A673 (cell line): ENCODE results near the gene FBXO34. TPM values are rescaled to one million over a fixed set of nuclear protein-coding genes. Genes with fewer than 3 reads are reported as not detected.

Experiments used
- BruUV-seq: library from RNA; stranded (reverse); fragments of 400-500 nt; replicated peaks from 2 replicates; lab custom pipeline; 2021; lab: Mats Ljungman, UMichigan
- CTCF ChIA-PET: fragments of 300-600 bp; sonication (Branson Sonifier 250); formaldehyde crosslinking; loops from one replicate; lab custom pipeline; 2022; ENCODE audit warnings: antibody characterized with exemption; lab: Charles Lee
- POLR2A ChIA-PET: fragments of 300-600 bp; sonication (Branson Sonifier 250); formaldehyde crosslinking; loops from one replicate; lab custom pipeline; 2022; ENCODE audit warnings: antibody characterized with exemption; ENCODE audit not compliant: low non-redundant PET; lab: Charles Lee
- DNase-seq: peaks from one replicate; pipeline ENCODE4 v3.0.0-alpha.2; 2015; ENCODE audit warnings: low spot score
- H3K27ac ChIP-seq: fragments of 200-600 bp; sonication (generic); 2 replicates; pipeline ENCODE4 v1.5.1; 2016; ENCODE audit warnings: mixed run types, low read depth, mild to moderate bottlenecking, mixed read lengths, antibody characterized with exemption, low read length; ENCODE audit not compliant: poor library complexity, severe bottlenecking
- H3K27me3 ChIP-seq: fragments of 200-600 bp; sonication (generic); replicated peaks from 2 replicates; pipeline ENCODE4 v1.6.1; 2017; ENCODE audit warnings: mixed run types, low read depth, mild to moderate bottlenecking, mixed read lengths, antibody characterized with exemption, low read length; ENCODE audit not compliant: insufficient read depth, poor library complexity
- H3K36me3 ChIP-seq: fragments of 200-600 bp; sonication (generic); 2 replicates; pipeline ENCODE4 v1.6.1; 2016; ENCODE audit warnings: mixed run types, mild to moderate bottlenecking, mixed read lengths, antibody characterized with exemption, low read length; ENCODE audit not compliant: insufficient read depth, poor library complexity, severe bottlenecking
- H3K4me1 ChIP-seq: fragments of 200-600 bp; sonication (generic); 2 replicates; pipeline ENCODE4 v1.6.1; 2017; ENCODE audit warnings: mixed run types, mild to moderate bottlenecking, mixed read lengths, antibody characterized with exemption, low read length; ENCODE audit not compliant: insufficient read depth, poor library complexity, severe bottlenecking
- H3K4me3 ChIP-seq: fragments of 200-600 bp; sonication (generic); 2 replicates; pipeline ENCODE4 v1.5.1; 2016; ENCODE audit warnings: low read depth, mixed run types, mild to moderate bottlenecking, mixed read lengths, low read length; ENCODE audit not compliant: poor library complexity, severe bottlenecking
- H3K9me3 ChIP-seq: fragments of 200-600 bp; sonication (generic); 2 replicates; pipeline ENCODE4 v1.6.1; 2016; ENCODE audit warnings: mixed run types, low read depth, mild to moderate bottlenecking, mixed read lengths, antibody characterized with exemption, low read length; ENCODE audit not compliant: poor library complexity, severe bottlenecking
- CTCF ChIP-seq: fragments of 300-800, 200-600 bp; sonication (generic); conservative IDR thresholded peaks from 2 replicates; pipeline ENCODE4 v1.5.1; 2017; ENCODE audit warnings: low read depth, mild to moderate bottlenecking, antibody characterized with exemption, low read length, moderate library complexity, mixed read lengths
- EZH2 ChIP-seq: fragments of 200-600 bp; sonication (generic); IDR thresholded peaks from 2 replicates; pipeline ENCODE4 v1.6.1; 2017; ENCODE audit warnings: borderline replicate concordance, low read depth, mild to moderate bottlenecking, mixed read lengths, antibody characterized with exemption, low read length; ENCODE audit not compliant: poor library complexity, severe bottlenecking
- intact Hi-C: fragments of 100-400 bp; cut with micrococcal nuclease; formaldehyde crosslinking; loops from one replicate; pipeline ENCODE4 v1.10.0; 2022; ENCODE audit not compliant: unreplicated experiment
- total RNA-seq: library from RNA; stranded (reverse); gene quantifications from 2 replicates; pipeline ENCODE4 v1.2.3, GENCODE V29; 2021

The FBXO34 gene
- total RNA-seq, 1 experiment from 2014 or later: 20.9 TPM

- TF ChIP-seq EZH2 (no peak), CTCF (no peak)
- no peak for DNase-seq
- intact Hi-C loops: no loop called here
- ChIA-PET POLR2A (no interaction called here), CTCF (no interaction called here)
- Histone ChIP-seq H3K27ac (no peak overlapping the region), H3K9me3 (peaks cover 9% of the 10 kb centered on the region), H3K27me3 (no peaks in the 10 kb centered on the region), H3K4me1 (no peaks in the 10 kb centered on the region), H3K4me3 (no peak overlapping the region), H3K36me3 (no peaks in the 10 kb centered on the region)
- no TSS peak for BruUV-seq
Measured at GRCh38 chr14:55317542-55318306, 46.5 kb downstream of the FBXO34 start.

- Histone ChIP-seq H3K36me3 (no peaks in the 10 kb centered on the region), H3K4me1 (no peaks in the 10 kb centered on the region), H3K4me3 (no peak overlapping the region), H3K27ac (no peak overlapping the region), H3K9me3 (no peaks in the 10 kb centered on the region), H3K27me3 (no peaks in the 10 kb centered on the region)
- DNase-seq: no peak
- no TSS peak for BruUV-seq
- no peak for TF ChIP-seq CTCF
- no peak for TF ChIP-seq EZH2
- intact Hi-C loops: no loop called here
- CTCF ChIA-PET: no interaction called here
- POLR2A ChIA-PET: no interaction called here
Measured at GRCh38 chr14:55318694-55319093, 47.5 kb downstream of the FBXO34 start.

- BruUV-seq: no TSS peak
- TF ChIP-seq CTCF: no peak
- TF ChIP-seq EZH2: no peak
- POLR2A ChIA-PET: no interaction called here
- Histone ChIP-seq H3K4me1 (no peaks in the 10 kb centered on the region), H3K27me3 (no peaks in the 10 kb centered on the region), H3K27ac (no peak overlapping the region), H3K9me3 (no peaks in the 10 kb centered on the region), H3K4me3 (no peak overlapping the region), H3K36me3 (no peaks in the 10 kb centered on the region)
- intact Hi-C loops: no loop called here
- DNase-seq: no peak
- CTCF ChIA-PET: no interaction called here
Measured at GRCh38 chr14:55323910-55324309, 52.7 kb downstream of the FBXO34 start.
